ENCODE results near the gene CST1.

- TF ChIP-seq CTCF (IDR thresholded peaks at IDR 0.05), result no peak
- TF ChIP-seq POLR2A (IDR thresholded peaks at IDR 0.05), result no peak
These were observed 2.9 kb upstream of the CST1 start for GRCh38 chr20:23753589-23753988.

All from vagina (tissue), 2 donors.